GM19328 (cell line): ENCODE data around the gene APEX2.
"Not testable (repeated sequence)": the region's sequence is repeated elsewhere in the genome, so short reads cannot be mapped to it uniquely, and the experiment has no call there.

Experiments used
- ATAC-seq: cut with Tn5 transposase; IDR thresholded peaks from one replicate; pipeline ENCODE4 v1.9.1; 2021; ENCODE audit warnings: mild to moderate bottlenecking, moderate library complexity; ENCODE audit not compliant: unreplicated experiment

APEX2 gene

GRCh38 chrX:55008571-55009358 is 8.6 kb downstream of the APEX2 start:
- no peak for ATAC-seq

GRCh38 chrX:55011294-55011693 is 11.1 kb downstream of the APEX2 start:
- ATAC-seq = no peak

GRCh38 chrX:55014897-55015299 is 14.7 kb downstream of the APEX2 start:
- no peak for ATAC-seq

- no peak for ATAC-seq
Observed at GRCh38 chrX:55026143-55026542, 26.0 kb downstream of the APEX2 start.

- no peak for ATAC-seq
Observed at GRCh38 chrX:55026840-55027239, 26.7 kb downstream of the APEX2 start.

- no peak for ATAC-seq
Observed at GRCh38 chrX:55028040-55028439, 27.9 kb downstream of the APEX2 start.

- no peak for ATAC-seq
Observed at GRCh38 chrX:55028611-55029010, 28.4 kb downstream of the APEX2 start.

- ATAC-seq = no peak
Observed at GRCh38 chrX:55029291-55029690, 29.1 kb downstream of the APEX2 start.

- ATAC-seq = no peak
Observed at GRCh38 chrX:55030271-55031205, 30.4 kb downstream of the APEX2 start, which contains the start of gene ALAS2. Gene ALAS2 (minus strand): TSS chrX:55030977. CDS start chrX:55026000, 4,977 bp downstream.

GRCh38 chrX:55033429-55033828 is 33.3 kb downstream of the APEX2 start:
- ATAC-seq = no peak

- no peak for ATAC-seq
Observed at GRCh38 chrX:55039471-55039870, 39.3 kb downstream of the APEX2 start.

GRCh38 chrX:55041514-55041913 is 41.4 kb downstream of the APEX2 start:
- no peak for ATAC-seq

GRCh38 chrX:55050599-55050998 is 50.4 kb downstream of the APEX2 start:
- not testable (repeated sequence) for ATAC-seq

GRCh38 chrX:55056820-55057674 is 56.9 kb downstream of the APEX2 start:
- ATAC-seq = no peak

GRCh38 chrX:55057675-55058249 is 57.6 kb downstream of the APEX2 start:
- ATAC-seq = no peak
